Liver (tissue), 3 donors: Measurements from ENCODE around the gene CNTN5.

ENCODE experiments used
- ATF3 ChIP-seq: IDR thresholded peaks from 2 replicates; pipeline ENCODE4 v1.6.1; 2016; ENCODE audit warnings: antibody characterized with exemption
- CTCF ChIP-seq: fragments of 150-350 bp; IDR thresholded peaks from 2 replicates; pipeline ENCODE4 v1.5.1; 2017; ENCODE audit warnings: improper control_type of control experiment, low read depth, low read length; ENCODE audit not compliant: missing input control
- EGR1 ChIP-seq, 2 donors: IDR thresholded peaks; 2 replicates each; pipeline ENCODE4 v1.6.1; 2016 to 2018; ENCODE audit warnings: antibody characterized with exemption in 2 of 2, low read depth in 2 of 2
- HNF4G ChIP-seq: IDR thresholded peaks from 2 replicates; pipeline ENCODE4 v1.6.1; 2016; ENCODE audit warnings: antibody characterized with exemption
- RAD21 ChIP-seq, 2 donors: IDR thresholded peaks; 2 replicates each; pipeline ENCODE4 v1.6.1; 2016; ENCODE audit warnings: antibody characterized with exemption in 2 of 2, mild to moderate bottlenecking in 2 of 2
- REST ChIP-seq: IDR thresholded peaks from 2 replicates; pipeline ENCODE4 v1.6.1; 2016; ENCODE audit warnings: antibody characterized with exemption, mild to moderate bottlenecking
- RXRA ChIP-seq, 2 donors: IDR thresholded peaks; 2 replicates each; pipeline ENCODE4 v1.6.1; 2017 to 2018; ENCODE audit warnings: antibody characterized with exemption in 2 of 2, mild to moderate bottlenecking in 1 of 2
- SP1 ChIP-seq: IDR thresholded peaks from 2 replicates; pipeline ENCODE4 v1.6.1; 2018; ENCODE audit warnings: antibody characterized with exemption, mild to moderate bottlenecking
- TAF1 ChIP-seq: conservative IDR thresholded peaks from 2 replicates; pipeline ENCODE4 v1.6.1; 2016; ENCODE audit warnings: antibody characterized with exemption, mild to moderate bottlenecking
- donor health status: healthy.
- donor health status: healthy.

GRCh38 chr11:99192716-99193115 is 172.0 kb downstream of the CNTN5 start:
- TF ChIP-seq CTCF = no peak
- no peak for TF ChIP-seq RAD21 (IDR thresholded peaks at IDR 0.05)
- no peak for TF ChIP-seq RXRA (IDR thresholded peaks at IDR 0.05)
- TF ChIP-seq SP1 = no peak
- TF ChIP-seq REST = no peak
- TF ChIP-seq TAF1 = no peak
- TF ChIP-seq ATF3 = no peak
- no peak for TF ChIP-seq HNF4G
- no peak for TF ChIP-seq EGR1 (IDR thresholded peaks at IDR 0.05; ENCODE audit: low read depth in 2 of 2)
